Coronary artery (tissue), 2 donors: ENCODE measurements around the gene SULT2A1.

Experiments
- DNase-seq: peaks from one replicate; pipeline ENCODE4 v3.0.0-alpha.2; 2017; ENCODE audit warnings: low spot score
- H3K27ac ChIP-seq, 2 donors: fragments of 200-600 bp; sonication (generic); one replicate each; pipeline ENCODE4 v1.5.1; 2016 to 2019
- H3K4me3 ChIP-seq: fragments of 200-600 bp; sonication (generic); 2 replicates; pipeline ENCODE4 v1.5.1; 2016; ENCODE audit warnings: mild to moderate bottlenecking, moderate library complexity
- TF ChIP-seq, protein P1 (sequence below): fragments of 200-600 bp; sonication (generic); IDR thresholded peaks from one replicate; pipeline ENCODE4 v1.5.1; 2019; ENCODE audit warnings: antibody characterized with exemption

SULT2A1 gene

GRCh38 chr19:47842941-47843340, 43.2 kb downstream of the SULT2A1 start:
- Histone ChIP-seq H3K4me3 (no peak overlapping the region), H3K27ac (no peak overlapping the region)
- TF ChIP-seq, protein P1, sequence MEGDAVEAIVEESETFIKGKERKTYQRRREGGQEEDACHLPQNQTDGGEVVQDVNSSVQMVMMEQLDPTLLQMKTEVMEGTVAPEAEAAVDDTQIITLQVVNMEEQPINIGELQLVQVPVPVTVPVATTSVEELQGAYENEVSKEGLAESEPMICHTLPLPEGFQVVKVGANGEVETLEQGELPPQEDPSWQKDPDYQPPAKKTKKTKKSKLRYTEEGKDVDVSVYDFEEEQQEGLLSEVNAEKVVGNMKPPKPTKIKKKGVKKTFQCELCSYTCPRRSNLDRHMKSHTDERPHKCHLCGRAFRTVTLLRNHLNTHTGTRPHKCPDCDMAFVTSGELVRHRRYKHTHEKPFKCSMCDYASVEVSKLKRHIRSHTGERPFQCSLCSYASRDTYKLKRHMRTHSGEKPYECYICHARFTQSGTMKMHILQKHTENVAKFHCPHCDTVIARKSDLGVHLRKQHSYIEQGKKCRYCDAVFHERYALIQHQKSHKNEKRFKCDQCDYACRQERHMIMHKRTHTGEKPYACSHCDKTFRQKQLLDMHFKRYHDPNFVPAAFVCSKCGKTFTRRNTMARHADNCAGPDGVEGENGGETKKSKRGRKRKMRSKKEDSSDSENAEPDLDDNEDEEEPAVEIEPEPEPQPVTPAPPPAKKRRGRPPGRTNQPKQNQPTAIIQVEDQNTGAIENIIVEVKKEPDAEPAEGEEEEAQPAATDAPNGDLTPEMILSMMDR: no peak
- DNase-seq: no peak

GRCh38 chr19:47839913-47840312, 46.2 kb downstream of the SULT2A1 start:
- no peak overlapping the region for H3K4me3 ChIP-seq
- H3K27ac ChIP-seq: no peak overlapping the region
- TF ChIP-seq, protein P1: no peak
- no peak for DNase-seq

- H3K4me3 ChIP-seq: no peak overlapping the region
- no peak overlapping the region for H3K27ac ChIP-seq
- TF ChIP-seq, protein P1: no peak
- no peak for DNase-seq
These were observed 46.7 kb downstream of the SULT2A1 start for GRCh38 chr19:47839411-47839810.

DNA sequence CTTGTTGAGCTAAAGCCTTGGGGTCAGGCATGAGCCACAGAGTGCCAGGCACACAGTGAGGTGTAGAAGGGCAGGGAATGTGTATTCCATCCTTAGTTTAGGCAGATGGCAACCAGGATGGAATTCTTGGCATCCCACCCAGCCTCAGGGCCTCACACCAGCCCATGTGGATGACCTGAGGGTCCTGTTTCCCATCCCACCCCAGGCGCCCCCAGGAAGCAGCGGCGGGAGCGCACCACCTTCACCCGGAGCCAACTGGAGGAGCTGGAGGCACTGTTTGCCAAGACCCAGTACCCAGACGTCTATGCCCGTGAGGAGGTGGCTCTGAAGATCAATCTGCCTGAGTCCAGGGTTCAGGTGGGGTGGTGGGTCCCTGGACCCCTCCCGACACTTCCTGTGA, 50.1 kb downstream of the SULT2A1 start:
- no peak overlapping the region for H3K4me3 ChIP-seq
- DNase-seq: no peak
- TF ChIP-seq, protein P1: no peak
- no peak overlapping the region for H3K27ac ChIP-seq

DNA sequence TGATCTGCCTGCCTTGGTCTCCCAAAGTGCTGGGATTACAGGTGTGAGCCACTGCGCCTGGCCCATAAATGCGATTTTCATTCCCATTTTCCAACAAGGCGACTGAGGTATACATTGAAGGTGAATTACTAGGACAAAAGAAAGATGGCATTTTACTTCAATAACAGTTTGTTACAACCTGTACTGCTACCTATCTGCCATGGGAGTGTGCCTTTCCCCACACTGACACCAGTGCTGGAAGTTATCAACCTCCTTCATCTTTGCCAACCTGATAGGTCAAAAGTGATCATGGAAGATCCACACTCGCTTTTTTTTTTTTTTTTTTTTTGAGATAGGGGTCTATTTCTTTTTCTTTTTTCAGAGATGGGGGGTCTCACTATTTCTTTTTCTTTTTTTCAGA, 53.4 kb downstream of the SULT2A1 start:
- TF ChIP-seq, protein P1: no peak
- Histone ChIP-seq H3K27ac (no peak overlapping the region), H3K4me3 (no peak overlapping the region)
- DNase-seq: no peak

DNA sequence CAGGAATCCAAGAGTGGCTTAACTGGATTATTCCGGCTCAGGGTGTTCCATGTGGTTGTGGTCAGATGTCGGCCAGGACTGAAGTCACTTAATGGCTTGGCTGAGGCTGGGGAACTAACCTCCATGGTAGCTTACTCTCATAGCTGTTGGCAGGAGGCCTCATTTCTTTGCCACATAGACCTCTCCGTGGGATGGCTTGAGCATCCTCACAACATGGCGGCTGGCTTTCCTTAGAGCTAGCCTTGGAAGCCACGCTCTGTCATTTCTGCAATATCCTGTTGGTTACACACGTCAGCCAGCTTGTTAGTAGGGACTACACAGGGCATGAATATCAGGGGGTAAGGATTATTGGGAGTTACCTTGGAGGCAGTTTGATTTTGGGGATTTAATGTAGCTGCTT, 59.3 kb downstream of the SULT2A1 start:
- no peak overlapping the region for H3K4me3 ChIP-seq
- no peak overlapping the region for H3K27ac ChIP-seq
- DNase-seq: no peak
- TF ChIP-seq, protein P1: no peak

DNA sequence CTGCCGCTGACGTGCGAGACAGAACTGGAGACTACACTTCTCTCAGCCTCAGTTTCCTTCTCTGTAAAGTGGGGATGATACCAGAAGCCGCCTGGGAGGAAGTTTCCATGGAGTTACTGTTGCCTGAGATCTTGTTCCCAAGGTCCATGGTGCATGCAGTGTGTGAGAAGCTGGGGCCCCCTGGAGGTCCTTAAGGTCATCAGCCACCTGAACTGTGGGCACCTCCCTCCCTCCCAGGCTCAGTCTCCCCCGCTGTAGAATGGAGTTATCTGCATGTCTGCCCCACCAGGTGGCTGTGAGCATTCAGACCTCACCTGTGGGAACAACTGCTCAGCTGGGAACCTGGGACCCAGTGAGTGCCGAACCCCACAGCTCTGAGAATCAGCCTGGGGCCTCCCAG, 61.7 kb downstream of the SULT2A1 start:
- DNase-seq: no peak
- Histone ChIP-seq H3K27ac (no peak overlapping the region), H3K4me3 (no peak overlapping the region)
- TF ChIP-seq, protein P1: no peak
